ENCODE measurements around the gene COL25A1.

GRCh38 chr4:108888769-108889168 lies 413.7 kb downstream of the COL25A1 start:
- TF ChIP-seq ZNF384 (IDR thresholded peaks at IDR 0.05) (no peak), BHLHE40 (IDR thresholded peaks at IDR 0.05; ENCODE audit: borderline replicate concordance) (no peak), ELF4 (IDR thresholded peaks at IDR 0.05) (no peak), FOXM1 (IDR thresholded peaks at IDR 0.05; ENCODE audit: borderline replicate concordance) (no peak), SUZ12 (IDR thresholded peaks at IDR 0.05) (no peak), TARDBP (IDR thresholded peaks at IDR 0.05) (no peak), CTBP1 (IDR thresholded peaks at IDR 0.05; ENCODE audit: borderline replicate concordance) (no peak), SP1 (IDR thresholded peaks at IDR 0.05) (no peak), FOXK2 (IDR thresholded peaks at IDR 0.05) (no peak), FOXA1 (IDR thresholded peaks at IDR 0.05) (no peak), NFRKB (IDR thresholded peaks at IDR 0.05) (no peak), HDGF (IDR thresholded peaks at IDR 0.05; ENCODE audit: borderline replicate concordance) (no peak), L3MBTL2 (conservative IDR thresholded peaks at IDR 0.05) (no peak), ARNT (IDR thresholded peaks at IDR 0.05) (no peak)
